IgD-negative memory B cell (primary cell): ENCODE data around the gene VPS26C. TPM values are rescaled to one million over a fixed set of nuclear protein-coding genes. Genes with fewer than 3 reads are reported as not detected.
"Not testable (repeated sequence)": the region's sequence is repeated elsewhere in the genome, so short reads cannot be mapped to it uniquely, and the experiment has no call there.

Experiments
- H3K27ac Mint-ChIP-seq, 3 donors: one replicate each; pipeline ENCODE4 v1.8.0; 2020 to 2022; ENCODE audit warnings: mild to moderate bottlenecking in 3 of 3, mixed read lengths in 3 of 3, moderate library complexity in 1 of 3
- H3K27me3 Mint-ChIP-seq: one replicate; pipeline ENCODE4 v1.8.0; 2021; ENCODE audit warnings: mixed read lengths
- H3K36me3 Mint-ChIP-seq: one replicate; pipeline ENCODE4 v1.8.0; 2020; ENCODE audit warnings: mild to moderate bottlenecking, mixed read lengths
- H3K4me1 Mint-ChIP-seq, 3 donors: one replicate each; pipeline ENCODE4 v1.8.0; 2020 to 2022; ENCODE audit warnings: mixed read lengths in 3 of 3, mild to moderate bottlenecking in 1 of 3
- H3K4me3 Mint-ChIP-seq, 4 donors: one replicate each; pipeline ENCODE4 v1.8.0; 2020 to 2022; ENCODE audit warnings: mild to moderate bottlenecking in 4 of 4, mixed read lengths in 4 of 4, moderate library complexity in 3 of 4
- H3K9me3 Mint-ChIP-seq, 3 donors: one replicate each; pipeline ENCODE4 v1.8.0; 2020 to 2021; ENCODE audit warnings: mixed read lengths in 3 of 3, mild to moderate bottlenecking in 1 of 3
- polyA plus RNA-seq: library from polyadenylated mRNA; unstranded; fragments of 300-500 nt; fragmentation: Illumina TruSeq; gene quantifications from one replicate; pipeline ENCODE4 v1.2.3, GENCODE V29; 2021

Gene VPS26C
- polyA plus RNA-seq, 1 donor from 2014 or later, result 64.8 TPM

GRCh38 chr21:37228003-37228400 is 39.1 kb downstream of the VPS26C start:
- H3K27ac Mint-ChIP-seq, result peak overlapping the region in 1 of 3 donors; percentile 25
- H3K9me3 Mint-ChIP-seq, result no peaks in the 10 kb centered on the region
- H3K27me3 Mint-ChIP-seq, result no peaks in the 10 kb centered on the region
- H3K36me3 Mint-ChIP-seq, result peaks cover 5% of the 10 kb centered on the region
- H3K4me1 Mint-ChIP-seq, result peaks cover 14 to 23% (median 18%) of the 10 kb centered on the region in 3 donors
- H3K4me3 Mint-ChIP-seq, result no peak overlapping the region

GRCh38 chr21:37227071-37228002 is 39.8 kb downstream of the VPS26C start:
- no peaks in the 10 kb centered on the region for H3K9me3 Mint-ChIP-seq
- H3K27me3 Mint-ChIP-seq, result no peaks in the 10 kb centered on the region
- H3K36me3 Mint-ChIP-seq, result peaks cover 5% of the 10 kb centered on the region
- H3K4me1 Mint-ChIP-seq, result peaks cover 12 to 19% (median 14%) of the 10 kb centered on the region in 3 donors
- H3K27ac Mint-ChIP-seq, result peak overlapping the region in 1 of 3 donors; percentile 26
- no peak overlapping the region for H3K4me3 Mint-ChIP-seq

GRCh38 chr21:37226041-37226920 is 40.9 kb downstream of the VPS26C start:
- Mint-ChIP-seq H3K4me3 (peak overlapping the region in 1 of 4 donors; percentile 57), H3K4me1 (peaks cover 7 to 15% (median 9%) of the 10 kb centered on the region in 3 donors)

GRCh38 chr21:37224861-37225839 is 42.0 kb downstream of the VPS26C start:
- peaks cover 11 to 12% (median 11%) of the 10 kb centered on the region in 3 donors for H3K4me1 Mint-ChIP-seq
- peaks cover 2% of the 10 kb centered on the region for H3K36me3 Mint-ChIP-seq
- no peaks in the 10 kb centered on the region for H3K27me3 Mint-ChIP-seq
- peak overlapping the region; percentile 14 to 95 (median 84) for H3K27ac Mint-ChIP-seq
- H3K4me3 Mint-ChIP-seq, result peak overlapping the region in 1 of 4 donors; percentile 57
- no peaks in the 10 kb centered on the region for H3K9me3 Mint-ChIP-seq

More at GRCh38 chr21:37226041-37226920, 40.9 kb downstream of the VPS26C start:
- Mint-ChIP-seq H3K9me3 (no peaks in the 10 kb centered on the region), H3K36me3 (peaks cover 2% of the 10 kb centered on the region), H3K27ac (peak overlapping the region in 2 of 3 donors; percentile 14 to 95), H3K27me3 (no peaks in the 10 kb centered on the region)

GRCh38 chr21:37223804-37224345 is 43.3 kb downstream of the VPS26C start:
- Mint-ChIP-seq H3K36me3 (peaks cover 2% of the 10 kb centered on the region), H3K27ac (peak overlapping the region in 1 of 3 donors; percentile 18), H3K4me1 (peaks cover 10 to 18% (median 11%) of the 10 kb centered on the region in 3 donors), H3K4me3 (peak overlapping the region in 1 of 4 donors; percentile 52), H3K9me3 (no peaks in the 10 kb centered on the region), H3K27me3 (no peaks in the 10 kb centered on the region)

GRCh38 chr21:37222248-37222647 is 44.9 kb downstream of the VPS26C start:
- Mint-ChIP-seq H3K4me1 (peaks cover 8 to 18% (median 11%) of the 10 kb centered on the region in 3 donors), H3K4me3 (peak overlapping the region in 3 of 4 donors; percentile 9 to 88 (median 34))
- H3K27ac Mint-ChIP-seq, H3K9me3 Mint-ChIP-seq, H3K36me3 Mint-ChIP-seq, H3K27me3 Mint-ChIP-seq: not testable (repeated sequence)

GRCh38 chr21:37220981-37221664 is 46.0 kb downstream of the VPS26C start:
- peaks cover 8 to 18% (median 11%) of the 10 kb centered on the region in 3 donors for H3K4me1 Mint-ChIP-seq
- peak overlapping the region; percentile 15 to 94 (median 31) for H3K27ac Mint-ChIP-seq
- H3K4me3 Mint-ChIP-seq, result peak overlapping the region; percentile 93 to 98 (median 95)
- no peaks in the 10 kb centered on the region for H3K27me3 Mint-ChIP-seq
- no peaks in the 10 kb centered on the region for H3K36me3 Mint-ChIP-seq
- H3K9me3 Mint-ChIP-seq, result no peaks in the 10 kb centered on the region

GRCh38 chr21:37220433-37220980 is 46.6 kb downstream of the VPS26C start:
- no peaks in the 10 kb centered on the region for H3K9me3 Mint-ChIP-seq
- H3K4me3 Mint-ChIP-seq, result peak overlapping the region; percentile 93 to 98 (median 95)
- H3K36me3 Mint-ChIP-seq, result no peaks in the 10 kb centered on the region
- H3K27ac Mint-ChIP-seq, result peak overlapping the region; percentile 15 to 94 (median 31)
- H3K4me1 Mint-ChIP-seq, result peaks cover 7 to 16% (median 8%) of the 10 kb centered on the region in 3 donors
- no peaks in the 10 kb centered on the region for H3K27me3 Mint-ChIP-seq

GRCh38 chr21:37219761-37220432 is 47.2 kb downstream of the VPS26C start:
- H3K4me1 Mint-ChIP-seq, result peaks cover 5 to 16% (median 8%) of the 10 kb centered on the region in 3 donors
- H3K36me3 Mint-ChIP-seq, result no peaks in the 10 kb centered on the region
- peak overlapping the region; percentile 15 to 94 (median 31) for H3K27ac Mint-ChIP-seq
- no peaks in the 10 kb centered on the region for H3K9me3 Mint-ChIP-seq
- peak overlapping the region; percentile 93 to 98 (median 95) for H3K4me3 Mint-ChIP-seq
- H3K27me3 Mint-ChIP-seq, result no peaks in the 10 kb centered on the region

GRCh38 chr21:37214952-37215351 is 52.2 kb downstream of the VPS26C start:
- Mint-ChIP-seq H3K27ac (no peak overlapping the region), H3K36me3 (no peaks in the 10 kb centered on the region), H3K4me3 (no peak overlapping the region), H3K9me3 (no peaks in the 10 kb centered on the region), H3K27me3 (no peaks in the 10 kb centered on the region), H3K4me1 (peaks cover 4 to 8% (median 5%) of the 10 kb centered on the region in 3 donors)

GRCh38 chr21:37210799-37211198 is 56.3 kb downstream of the VPS26C start:
- H3K27ac Mint-ChIP-seq, result no peak overlapping the region
- H3K4me3 Mint-ChIP-seq, result no peak overlapping the region
- H3K36me3 Mint-ChIP-seq, result no peaks in the 10 kb centered on the region
- no peaks in the 10 kb centered on the region for H3K9me3 Mint-ChIP-seq
- H3K4me1 Mint-ChIP-seq, result peaks cover 19 to 32% (median 22%) of the 10 kb centered on the region in 3 donors
- peaks cover 2% of the 10 kb centered on the region for H3K27me3 Mint-ChIP-seq

GRCh38 chr21:37210130-37210529 is 57.0 kb downstream of the VPS26C start:
- peak overlapping the region in 2 of 3 donors; percentile 19 to 86 for H3K27ac Mint-ChIP-seq
- peaks cover 19 to 32% (median 22%) of the 10 kb centered on the region in 3 donors for H3K4me1 Mint-ChIP-seq
- H3K27me3 Mint-ChIP-seq, result peaks cover 2% of the 10 kb centered on the region
- H3K36me3 Mint-ChIP-seq, result no peaks in the 10 kb centered on the region
- H3K4me3 Mint-ChIP-seq, result peak overlapping the region in 2 of 4 donors; percentile 70 to 74
- no peaks in the 10 kb centered on the region for H3K9me3 Mint-ChIP-seq
